ENCODE data around the gene CFAP46.

CFAP46 gene

DNA sequence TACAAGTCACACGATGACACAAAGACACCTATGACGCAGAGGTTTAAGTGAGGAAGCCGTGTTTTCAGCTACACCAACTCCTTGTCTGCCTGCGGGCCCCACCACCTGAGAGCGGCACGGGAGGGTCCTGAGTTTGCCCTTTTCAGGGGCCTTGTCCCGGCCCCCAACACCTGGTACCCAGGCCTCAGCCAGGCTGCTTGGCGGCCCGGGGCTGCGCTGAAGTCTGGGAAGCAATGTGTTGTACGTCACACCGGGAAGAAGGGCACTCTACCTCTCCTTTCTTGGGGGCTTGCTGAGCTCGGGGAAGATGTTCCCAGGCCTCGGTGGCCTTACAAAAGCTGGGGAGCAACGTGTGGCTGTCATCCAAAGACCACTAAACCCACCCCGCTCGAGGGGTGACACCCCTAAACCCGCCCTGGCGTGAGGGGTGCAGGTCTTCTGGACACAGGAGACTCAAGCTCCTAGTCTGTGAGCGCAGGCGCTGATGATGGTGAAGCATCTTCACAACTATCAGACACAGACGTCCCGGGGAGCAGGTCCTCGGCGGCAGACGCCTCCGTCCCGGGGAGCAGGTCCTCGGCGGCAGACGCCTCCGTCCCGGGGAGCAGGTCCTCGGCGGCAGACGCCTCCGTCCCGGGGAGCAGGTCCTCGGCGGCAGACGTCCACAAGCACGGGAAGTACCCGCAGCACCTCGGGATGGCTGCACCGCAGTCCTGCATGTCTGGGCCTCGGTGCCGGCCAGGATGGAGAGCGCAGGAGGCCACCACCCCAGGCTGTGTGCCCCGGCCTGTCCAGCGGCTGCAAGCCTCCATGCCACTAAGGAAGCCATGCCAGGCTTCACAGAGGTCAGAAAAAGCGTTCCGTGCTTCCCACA is 15.4 kb downstream of the CFAP46 start:
- Histone ChIP-seq H3K9me2 (replicated peaks; ENCODE audit: low read depth, low read length) (no peaks in the 10 kb centered on the region), H4K20me1 (ENCODE audit: insufficient read depth, low read length, poor library complexity, severe bottlenecking) (no peaks in the 10 kb centered on the region), H3K4me1 (ENCODE audit: insufficient read depth, low read length, poor library complexity, severe bottlenecking) (no peaks in the 10 kb centered on the region), H3K4me3 (ENCODE audit: low read length, poor library complexity, severe bottlenecking) (no peak overlapping the region), H3K79me2 (ENCODE audit: insufficient read depth, low read length) (no peaks in the 10 kb centered on the region), H3K27me3 (ENCODE audit: insufficient read depth, low read length, poor library complexity, severe bottlenecking) (no peaks in the 10 kb centered on the region), H3K9me3 (ENCODE audit: insufficient read depth, low read depth, low read length) (no peaks in the 10 kb centered on the region; the same call in 1 of the 2 replicates), H3K4me2 (ENCODE audit: low read depth, low read length, poor library complexity, severe bottlenecking) (no peak overlapping the region), H3F3A (ENCODE audit: low read depth) (no peaks in the 10 kb centered on the region), H2AFZ (ENCODE audit: low read length) (no peak overlapping the region), H3K9ac (ENCODE audit: low read depth, low read length, poor library complexity, severe bottlenecking) (no peak overlapping the region), H3K36me3 (ENCODE audit: insufficient read depth, low read length) (no peaks in the 10 kb centered on the region)
- no peak for TF ChIP-seq EZH2phosphoT487 (IDR thresholded peaks at IDR 0.05; ENCODE audit: borderline replicate concordance)
- no peak for TF ChIP-seq CTCF (conservative IDR thresholded peaks at IDR 0.05; ENCODE audit: low read length)

GRCh38 chr10:132926070-132926469 is 16.3 kb downstream of the CFAP46 start:
- no peak overlapping the region for H3K4me3 ChIP-seq (ENCODE audit: low read length, poor library complexity, severe bottlenecking)
- H2AFZ ChIP-seq (ENCODE audit: low read length) = no peak overlapping the region
- no peaks in the 10 kb centered on the region for H4K20me1 ChIP-seq (ENCODE audit: insufficient read depth, low read length, poor library complexity, severe bottlenecking)
- H3K4me2 ChIP-seq (ENCODE audit: low read depth, low read length, poor library complexity, severe bottlenecking) = no peak overlapping the region
- H3F3A ChIP-seq (ENCODE audit: low read depth) = no peaks in the 10 kb centered on the region
- no peaks in the 10 kb centered on the region for H3K79me2 ChIP-seq (ENCODE audit: insufficient read depth, low read length)
- TF ChIP-seq CTCF (conservative IDR thresholded peaks at IDR 0.05; ENCODE audit: low read length) = no peak
- TF ChIP-seq EZH2phosphoT487 (IDR thresholded peaks at IDR 0.05; ENCODE audit: borderline replicate concordance) = no peak
- no peaks in the 10 kb centered on the region for H3K36me3 ChIP-seq (ENCODE audit: insufficient read depth, low read length)
- H3K9me3 ChIP-seq (ENCODE audit: insufficient read depth, low read depth, low read length) = no peaks in the 10 kb centered on the region; the same call in 1 of the 2 replicates
- no peaks in the 10 kb centered on the region for H3K27me3 ChIP-seq (ENCODE audit: insufficient read depth, low read length, poor library complexity, severe bottlenecking)
- no peaks in the 10 kb centered on the region for H3K4me1 ChIP-seq (ENCODE audit: insufficient read depth, low read length, poor library complexity, severe bottlenecking)
- H3K9ac ChIP-seq (ENCODE audit: low read depth, low read length, poor library complexity, severe bottlenecking) = no peak overlapping the region
- H3K9me2 ChIP-seq (replicated peaks; ENCODE audit: low read depth, low read length) = no peaks in the 10 kb centered on the region

DNA sequence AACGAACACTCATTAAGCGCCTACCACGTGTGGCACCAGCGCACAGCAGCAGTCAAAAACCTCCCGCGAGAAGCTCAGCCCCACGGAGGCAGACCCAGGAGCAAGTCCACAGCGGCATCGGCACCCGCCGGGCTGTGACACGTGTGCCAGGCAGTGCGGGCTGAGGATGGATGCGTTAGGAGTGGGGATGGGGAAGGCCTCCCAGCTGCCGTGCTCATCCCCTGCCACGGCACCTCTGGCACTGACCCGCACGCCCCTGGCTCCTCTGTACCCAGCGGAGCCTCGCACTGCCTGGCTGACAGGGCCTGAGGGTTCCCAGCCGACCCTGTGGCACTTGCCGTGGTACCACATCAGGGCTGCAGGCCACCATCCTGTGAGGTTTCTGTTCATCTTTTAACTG is 16.8 kb downstream of the CFAP46 start:
- Histone ChIP-seq H4K20me1 (ENCODE audit: insufficient read depth, low read length, poor library complexity, severe bottlenecking) (no peaks in the 10 kb centered on the region), H3K36me3 (ENCODE audit: insufficient read depth, low read length) (no peaks in the 10 kb centered on the region), H3K9me2 (replicated peaks; ENCODE audit: low read depth, low read length) (no peaks in the 10 kb centered on the region), H3K4me2 (ENCODE audit: low read depth, low read length, poor library complexity, severe bottlenecking) (no peak overlapping the region), H2AFZ (ENCODE audit: low read length) (no peak overlapping the region), H3K27me3 (ENCODE audit: insufficient read depth, low read length, poor library complexity, severe bottlenecking) (no peaks in the 10 kb centered on the region), H3K4me3 (ENCODE audit: low read length, poor library complexity, severe bottlenecking) (no peak overlapping the region), H3K9ac (ENCODE audit: low read depth, low read length, poor library complexity, severe bottlenecking) (no peak overlapping the region), H3K79me2 (ENCODE audit: insufficient read depth, low read length) (no peaks in the 10 kb centered on the region), H3K9me3 (ENCODE audit: insufficient read depth, low read depth, low read length) (no peaks in the 10 kb centered on the region; the same call in 1 of the 2 replicates), H3K4me1 (ENCODE audit: insufficient read depth, low read length, poor library complexity, severe bottlenecking) (no peaks in the 10 kb centered on the region), H3F3A (ENCODE audit: low read depth) (no peaks in the 10 kb centered on the region)
- TF ChIP-seq EZH2phosphoT487 (IDR thresholded peaks at IDR 0.05; ENCODE audit: borderline replicate concordance) = no peak
- no peak for TF ChIP-seq CTCF (conservative IDR thresholded peaks at IDR 0.05; ENCODE audit: low read length)
